Skeletal muscle satellite cell (primary cell): ENCODE measurements around the gene ITPR1.

Experiments
- H3K27me3 ChIP-seq: 2 replicates; pipeline ENCODE4 v1.7.0; 2013; ENCODE audit warnings: low read length; ENCODE audit not compliant: control insufficient read depth, insufficient read depth
- H3K36me3 ChIP-seq: 2 replicates; pipeline ENCODE4 v1.7.0; 2013; ENCODE audit warnings: mild to moderate bottlenecking, control low read depth, low read length; ENCODE audit not compliant: insufficient read depth
- H3K4me1 ChIP-seq: 2 replicates; pipeline ENCODE4 v1.7.0; 2013; ENCODE audit warnings: low read length; ENCODE audit not compliant: control insufficient read depth, insufficient read depth
- H3K4me2 ChIP-seq: 2 replicates; pipeline ENCODE4 v1.7.0; 2013; ENCODE audit warnings: mild to moderate bottlenecking, low read length
- H3K4me3 ChIP-seq: 2 replicates; pipeline ENCODE4 v1.7.0; 2013; ENCODE audit warnings: low read length
- H3K9ac ChIP-seq: 2 replicates; pipeline ENCODE4 v1.7.0; 2013; ENCODE audit warnings: mild to moderate bottlenecking, low read depth, low read length, moderate library complexity
- H3K9me3 ChIP-seq: replicated peaks from 2 replicates; pipeline ENCODE4 v1.7.0; 2013; ENCODE audit warnings: mild to moderate bottlenecking, control low read depth, low read length

ITPR1 gene

GRCh38 chr3:4795905-4796304 is 302.8 kb downstream of the ITPR1 start:
- Histone ChIP-seq H3K9ac (no peak overlapping the region), H3K27me3 (no peaks in the 10 kb centered on the region), H3K4me1 (no peaks in the 10 kb centered on the region), H3K36me3 (no peaks in the 10 kb centered on the region), H3K9me3 (no peaks in the 10 kb centered on the region), H3K4me3 (no peak overlapping the region), H3K4me2 (no peak overlapping the region)

GRCh38 chr3:4797201-4797705 is 304.1 kb downstream of the ITPR1 start:
- no peaks in the 10 kb centered on the region for H3K4me1 ChIP-seq
- no peaks in the 10 kb centered on the region for H3K9me3 ChIP-seq
- no peak overlapping the region for H3K9ac ChIP-seq
- no peak overlapping the region for H3K4me2 ChIP-seq
- H3K36me3 ChIP-seq = no peaks in the 10 kb centered on the region
- no peaks in the 10 kb centered on the region for H3K27me3 ChIP-seq
- no peak overlapping the region for H3K4me3 ChIP-seq

GRCh38 chr3:4799266-4800256 is 306.4 kb downstream of the ITPR1 start:
- Histone ChIP-seq H3K9me3 (no peaks in the 10 kb centered on the region), H3K4me2 (no peak overlapping the region), H3K4me1 (no peaks in the 10 kb centered on the region), H3K9ac (no peak overlapping the region), H3K27me3 (no peaks in the 10 kb centered on the region), H3K4me3 (no peak overlapping the region), H3K36me3 (no peaks in the 10 kb centered on the region)

GRCh38 chr3:4800595-4800994 is 307.4 kb downstream of the ITPR1 start:
- H3K27me3 ChIP-seq = no peaks in the 10 kb centered on the region
- H3K9ac ChIP-seq = no peak overlapping the region
- H3K4me1 ChIP-seq = peaks cover 6% of the 10 kb centered on the region
- no peak overlapping the region for H3K4me2 ChIP-seq
- no peak overlapping the region for H3K4me3 ChIP-seq
- no peaks in the 10 kb centered on the region for H3K9me3 ChIP-seq
- H3K36me3 ChIP-seq = no peaks in the 10 kb centered on the region

- Histone ChIP-seq H3K9me3 (no peaks in the 10 kb centered on the region), H3K27me3 (no peaks in the 10 kb centered on the region), H3K9ac (no peak overlapping the region), H3K4me3 (no peak overlapping the region), H3K4me2 (no peak overlapping the region), H3K4me1 (peaks cover 9% of the 10 kb centered on the region), H3K36me3 (no peaks in the 10 kb centered on the region)
These were observed 308.7 kb downstream of the ITPR1 start for GRCh38 chr3:4801892-4802291.

GRCh38 chr3:4802903-4803302 is 309.8 kb downstream of the ITPR1 start:
- H3K9me3 ChIP-seq = no peaks in the 10 kb centered on the region
- no peak overlapping the region for H3K4me2 ChIP-seq
- H3K27me3 ChIP-seq = no peaks in the 10 kb centered on the region
- H3K4me3 ChIP-seq = no peak overlapping the region
- no peaks in the 10 kb centered on the region for H3K36me3 ChIP-seq
- no peak overlapping the region for H3K9ac ChIP-seq
- H3K4me1 ChIP-seq = peaks cover 15% of the 10 kb centered on the region

GRCh38 chr3:4804161-4805058 is 311.3 kb downstream of the ITPR1 start:
- no peak overlapping the region for H3K9ac ChIP-seq
- no peaks in the 10 kb centered on the region for H3K9me3 ChIP-seq
- no peak overlapping the region for H3K4me2 ChIP-seq
- H3K4me3 ChIP-seq = no peak overlapping the region
- no peaks in the 10 kb centered on the region for H3K27me3 ChIP-seq
- peaks cover 17% of the 10 kb centered on the region for H3K4me1 ChIP-seq
- no peaks in the 10 kb centered on the region for H3K36me3 ChIP-seq

- Histone ChIP-seq H3K4me1 (peaks cover 17% of the 10 kb centered on the region), H3K4me3 (no peak overlapping the region), H3K9ac (no peak overlapping the region), H3K4me2 (no peak overlapping the region), H3K9me3 (no peaks in the 10 kb centered on the region), H3K36me3 (no peaks in the 10 kb centered on the region), H3K27me3 (no peaks in the 10 kb centered on the region)
These were observed 312.5 kb downstream of the ITPR1 start for GRCh38 chr3:4805662-4806061.

GRCh38 chr3:4806535-4807108 is 313.5 kb downstream of the ITPR1 start:
- Histone ChIP-seq H3K36me3 (no peaks in the 10 kb centered on the region), H3K4me1 (peaks cover 17% of the 10 kb centered on the region)

GRCh38 chr3:4807381-4808280 is 314.5 kb downstream of the ITPR1 start:
- Histone ChIP-seq H3K4me3 (no peak overlapping the region), H3K27me3 (no peaks in the 10 kb centered on the region), H3K36me3 (no peaks in the 10 kb centered on the region), H3K4me2 (no peak overlapping the region), H3K4me1 (peaks cover 17% of the 10 kb centered on the region), H3K9ac (no peak overlapping the region), H3K9me3 (no peaks in the 10 kb centered on the region)

More at GRCh38 chr3:4806535-4807108, 313.5 kb downstream of the ITPR1 start:
- H3K4me3 ChIP-seq = no peak overlapping the region
- H3K27me3 ChIP-seq = no peaks in the 10 kb centered on the region
- no peaks in the 10 kb centered on the region for H3K9me3 ChIP-seq
- no peak overlapping the region for H3K9ac ChIP-seq
- no peak overlapping the region for H3K4me2 ChIP-seq
